GM10248 (cell line): Measurements from ENCODE around the gene EPC1.

Source experiments
- CTCF ChIA-PET: fragments of 300-600 bp; sonication (Branson Sonifier 250); formaldehyde crosslinking; extraction: SDS; loops from one replicate; lab custom pipeline; 2021; ENCODE audit warnings: antibody characterized with exemption; lab: Yijun Ruan, JAX
- POLR2A ChIA-PET: fragments of 350-650 bp; sonication (Branson Sonifier 250); formaldehyde crosslinking; extraction: SDS; loops from one replicate; lab custom pipeline; 2020; ENCODE audit warnings: antibody characterized with exemption; lab: Yijun Ruan, JAX
- DNase-seq: peaks from one replicate; pipeline ENCODE4 v3.0.0; 2012; ENCODE audit errors: extremely low spot score
- TF ChIP-seq, protein P1 (sequence below): IDR thresholded peaks from 2 replicates; pipeline ENCODE4 v1.5.1; 2012; ENCODE audit warnings: mild to moderate bottlenecking, low read depth; ENCODE audit errors: extremely low read depth, missing control alignments, control extremely low read depth

EPC1 gene

GRCh38 chr10:32314588-32314987, 32.4 kb downstream of the EPC1 start:
- no peak for DNase-seq
- ChIA-PET POLR2A (interaction anchor here (0.8 kb wide), 1 partner anchor 19 kb away, joined by 4 read pairs; no protein-coding TSS in a partner anchor), CTCF (interaction anchor here (1.0 to 2.5 kb wide), 12 partner anchors 8 to 58 kb away, joined by 3 to 12 read pairs (median 4); partner anchors contain the start of gene EPC1)
- TF ChIP-seq, protein P1, sequence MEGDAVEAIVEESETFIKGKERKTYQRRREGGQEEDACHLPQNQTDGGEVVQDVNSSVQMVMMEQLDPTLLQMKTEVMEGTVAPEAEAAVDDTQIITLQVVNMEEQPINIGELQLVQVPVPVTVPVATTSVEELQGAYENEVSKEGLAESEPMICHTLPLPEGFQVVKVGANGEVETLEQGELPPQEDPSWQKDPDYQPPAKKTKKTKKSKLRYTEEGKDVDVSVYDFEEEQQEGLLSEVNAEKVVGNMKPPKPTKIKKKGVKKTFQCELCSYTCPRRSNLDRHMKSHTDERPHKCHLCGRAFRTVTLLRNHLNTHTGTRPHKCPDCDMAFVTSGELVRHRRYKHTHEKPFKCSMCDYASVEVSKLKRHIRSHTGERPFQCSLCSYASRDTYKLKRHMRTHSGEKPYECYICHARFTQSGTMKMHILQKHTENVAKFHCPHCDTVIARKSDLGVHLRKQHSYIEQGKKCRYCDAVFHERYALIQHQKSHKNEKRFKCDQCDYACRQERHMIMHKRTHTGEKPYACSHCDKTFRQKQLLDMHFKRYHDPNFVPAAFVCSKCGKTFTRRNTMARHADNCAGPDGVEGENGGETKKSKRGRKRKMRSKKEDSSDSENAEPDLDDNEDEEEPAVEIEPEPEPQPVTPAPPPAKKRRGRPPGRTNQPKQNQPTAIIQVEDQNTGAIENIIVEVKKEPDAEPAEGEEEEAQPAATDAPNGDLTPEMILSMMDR, result no peak

DNA sequence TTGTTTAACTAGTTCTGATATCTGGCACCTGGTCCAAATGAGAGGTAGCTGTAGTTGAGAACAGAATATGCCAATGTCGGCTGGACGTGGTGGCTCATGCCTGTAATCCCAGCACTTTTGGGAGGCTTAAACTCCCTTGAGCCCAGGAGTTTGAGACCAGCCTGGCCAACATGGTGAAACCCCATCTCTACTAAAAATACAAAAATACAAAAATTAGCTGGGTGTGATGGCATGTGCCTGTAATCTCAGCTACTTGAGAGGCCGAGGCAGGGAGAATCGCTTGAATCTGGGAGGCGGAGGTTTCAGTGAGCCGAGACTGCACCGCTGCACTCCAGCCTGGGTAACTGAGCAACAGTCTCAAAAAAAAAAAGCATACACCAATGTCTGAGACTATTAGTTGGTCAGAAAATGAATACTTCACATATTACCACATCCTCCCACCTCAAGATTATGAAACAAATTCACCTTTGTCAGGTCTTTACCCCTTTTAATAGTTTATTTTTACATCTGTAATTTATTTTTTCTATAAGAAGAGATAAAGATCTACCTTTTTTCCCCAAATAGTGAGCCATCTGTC, 38.8 kb downstream of the EPC1 start:
- ChIA-PET POLR2A (no interaction called here), CTCF (interaction anchor here (1.3 to 1.7 kb wide), 2 partner anchors 17 to 38 kb away, joined by 3 to 5 read pairs; no protein-coding TSS in a partner anchor)
- DNase-seq, result no peak
- TF ChIP-seq, protein P1, result no peak

DNA sequence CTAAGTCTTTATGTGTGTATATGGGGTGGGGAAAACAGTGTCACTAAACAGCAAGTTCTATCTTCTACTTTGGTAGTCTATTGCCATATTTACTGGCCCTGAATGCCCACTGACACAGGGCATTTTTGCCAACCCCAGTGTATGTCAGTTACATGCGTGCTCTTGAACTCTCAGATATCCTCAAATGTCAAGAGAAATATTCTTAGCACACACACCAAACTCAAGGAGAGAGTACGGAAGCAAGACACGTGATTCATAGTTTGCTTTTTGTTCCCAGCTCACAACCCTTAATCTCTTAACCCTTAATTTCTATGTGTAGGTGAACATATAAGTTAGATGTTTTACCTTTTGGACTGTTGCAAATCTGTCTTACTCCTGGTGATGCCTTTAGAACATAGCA, 39.3 kb downstream of the EPC1 start:
- no peak for DNase-seq
- POLR2A ChIA-PET, result no interaction called here
- TF ChIP-seq, protein P1, result no peak
- CTCF ChIA-PET, result interaction anchor here (0.6 to 1.7 kb wide), 3 partner anchors 12 to 38 kb away, joined by 3 to 5 read pairs (median 3); no protein-coding TSS in a partner anchor

DNA sequence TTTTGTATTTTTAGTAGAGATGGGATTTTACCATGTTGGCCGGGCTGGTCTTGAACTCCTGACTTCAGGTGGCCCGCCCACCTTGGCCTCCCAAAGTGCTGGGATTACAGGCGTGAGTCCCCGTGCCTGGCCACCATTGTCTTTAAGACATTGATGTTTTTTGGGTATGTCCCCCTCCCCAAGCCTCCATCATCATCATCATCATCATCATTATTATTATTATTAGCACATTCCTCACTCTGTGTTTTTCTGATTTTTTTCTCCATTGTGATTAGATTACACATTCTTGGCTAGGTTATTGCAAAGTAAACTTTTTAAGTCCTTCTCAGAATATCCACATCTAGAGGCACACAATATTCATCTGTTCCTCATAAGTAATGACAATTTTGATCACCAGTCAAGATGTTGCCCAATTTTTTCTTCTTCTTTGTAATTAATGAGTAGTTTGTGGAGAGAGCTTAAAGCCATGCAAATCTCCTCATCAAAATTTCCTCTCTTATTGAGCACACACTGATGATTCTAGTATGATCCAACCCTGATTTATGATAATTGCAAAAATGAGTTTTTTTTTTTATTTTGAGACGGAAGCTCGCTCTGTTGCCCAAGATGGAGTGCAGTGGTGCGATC, 47.5 kb downstream of the EPC1 start:
- CTCF ChIA-PET, result no interaction called here
- TF ChIP-seq, protein P1, result no peak
- no peak for DNase-seq
- POLR2A ChIA-PET, result no interaction called here

GRCh38 chr10:32298075-32298812, 48.7 kb downstream of the EPC1 start:
- POLR2A ChIA-PET, result no interaction called here
- TF ChIP-seq, protein P1, result no peak
- no peak for DNase-seq
- CTCF ChIA-PET, result interaction anchor here (1.1 kb wide), 1 partner anchor 42 kb away, joined by 3 read pairs; no protein-coding TSS in a partner anchor

GRCh38 chr10:32295027-32295426, 51.9 kb downstream of the EPC1 start:
- CTCF ChIA-PET, result interaction anchor here (1.2 to 3.4 kb wide), 8 partner anchors 9 to 42 kb away, joined by 3 to 17 read pairs (median 5); no protein-coding TSS in a partner anchor
- no peak for DNase-seq
- POLR2A ChIA-PET, result no interaction called here
- TF ChIP-seq, protein P1, result no peak
